ENCODE data around the gene PLA2G4A. TPM values are rescaled to one million over a fixed set of nuclear protein-coding genes. Genes with fewer than 3 reads are reported as not detected.
A peak's percentile ranks its signal among the peaks of the same experiment; 100 is the strongest.

The PLA2G4A gene
- total RNA-seq: 1.4 TPM
- long read RNA-seq, partial matches to known transcripts: 0 of 3 reads
- long read RNA-seq, other reads (novel, unspliced or antisense): 2 of 3 reads

- intact Hi-C loops (cut with micrococcal nuclease): no loop called here
- DNase-seq (peak; percentile 51), ATAC-seq (peak; percentile 94)
Measured at GRCh38 chr1:186828611-186829454, at the start of gene PLA2G4A. Gene PLA2G4A (plus strand): TSS chr1:186828949. CDS start chr1:186854355, 25,406 bp downstream.

- DNase-seq: no peak
- intact Hi-C loops (cut with micrococcal nuclease): no loop called here
- no peak for ATAC-seq
Measured at GRCh38 chr1:186780076-186780475, 48.7 kb upstream of the PLA2G4A start.

- ATAC-seq (peak; percentile 89), DNase-seq (no peak)
- intact Hi-C loops (cut with micrococcal nuclease): no loop called here
Measured at GRCh38 chr1:186781730-186782129, 47.0 kb upstream of the PLA2G4A start.

- no peak for DNase-seq
- intact Hi-C loops (cut with micrococcal nuclease): no loop called here
- ATAC-seq: no peak
Measured at GRCh38 chr1:186782791-186783190, 46.0 kb upstream of the PLA2G4A start.

- intact Hi-C loops (cut with micrococcal nuclease): no loop called here
- no peak for ATAC-seq
- DNase-seq: no peak
Measured at GRCh38 chr1:186783193-186783592, 45.6 kb upstream of the PLA2G4A start.

- DNase-seq: no peak
- no peak for ATAC-seq
- intact Hi-C loops (cut with micrococcal nuclease): no loop called here
Measured at GRCh38 chr1:186785503-186785902, 43.2 kb upstream of the PLA2G4A start.

GRCh38 chr1:186790101-186790500 lies 38.6 kb upstream of the PLA2G4A start:
- ATAC-seq (no peak), DNase-seq (no peak)
- intact Hi-C loops (cut with micrococcal nuclease): no loop called here

- ATAC-seq (no peak), DNase-seq (no peak)
- intact Hi-C loops (cut with micrococcal nuclease): no loop called here
Measured at GRCh38 chr1:186792870-186793581, 35.7 kb upstream of the PLA2G4A start.

- ATAC-seq (no peak), DNase-seq (no peak)
- intact Hi-C loops (cut with micrococcal nuclease): no loop called here
Measured at GRCh38 chr1:186793582-186793927, 35.2 kb upstream of the PLA2G4A start.

GRCh38 chr1:186798960-186799688 lies 29.6 kb upstream of the PLA2G4A start:
- intact Hi-C loops (cut with micrococcal nuclease): no loop called here
- no peak for DNase-seq

GRCh38 chr1:186799689-186800054 lies 29.1 kb upstream of the PLA2G4A start:
- no peak for DNase-seq
- ATAC-seq: no peak
- intact Hi-C loops (cut with micrococcal nuclease): no loop called here

More at GRCh38 chr1:186798960-186799688, 29.6 kb upstream of the PLA2G4A start:
- no peak for ATAC-seq

- DNase-seq (no peak), ATAC-seq (no peak)
- intact Hi-C loops (cut with micrococcal nuclease): no loop called here
Measured at GRCh38 chr1:186802388-186802787, 26.4 kb upstream of the PLA2G4A start.

GRCh38 chr1:186804679-186805078 lies 24.1 kb upstream of the PLA2G4A start:
- ATAC-seq (no peak), DNase-seq (no peak)
- intact Hi-C loops (cut with micrococcal nuclease): no loop called here

- DNase-seq (peak; percentile 25), ATAC-seq (no peak)
- intact Hi-C loops (cut with micrococcal nuclease): no loop called here
Measured at GRCh38 chr1:186806477-186806876, 22.3 kb upstream of the PLA2G4A start.

- ATAC-seq (no peak), DNase-seq (no peak)
- intact Hi-C loops (cut with micrococcal nuclease): no loop called here
Measured at GRCh38 chr1:186807163-186807562, 21.6 kb upstream of the PLA2G4A start.

GRCh38 chr1:186811892-186812291 lies 16.9 kb upstream of the PLA2G4A start:
- intact Hi-C loops (cut with micrococcal nuclease): no loop called here
- DNase-seq (no peak), ATAC-seq (no peak)

GRCh38 chr1:186812570-186812969 lies 16.2 kb upstream of the PLA2G4A start:
- intact Hi-C loops (cut with micrococcal nuclease): no loop called here
- ATAC-seq: no peak
- no peak for DNase-seq

GRCh38 chr1:186813420-186813819 lies 15.3 kb upstream of the PLA2G4A start:
- ATAC-seq (no peak), DNase-seq (no peak)
- intact Hi-C loops (cut with micrococcal nuclease): no loop called here

- DNase-seq (no peak), ATAC-seq (no peak)
- intact Hi-C loops (cut with micrococcal nuclease): no loop called here
Measured at GRCh38 chr1:186819126-186819525, 9.6 kb upstream of the PLA2G4A start.

GRCh38 chr1:186819563-186819962 lies 9.2 kb upstream of the PLA2G4A start:
- intact Hi-C loops (cut with micrococcal nuclease): no loop called here
- ATAC-seq (no peak), DNase-seq (no peak)
